Nephron progenitor cell (in vitro differentiated cells): ENCODE data around the gene CST6.

Source experiments
- DNase-seq: peaks from one replicate; pipeline ENCODE4 v3.0.0; 2021
- H3K27ac Mint-ChIP-seq: 2 replicates; pipeline ENCODE4 v1.8.0; 2021; ENCODE audit warnings: mild to moderate bottlenecking, moderate library complexity, mixed read lengths
- H3K27me3 Mint-ChIP-seq: 2 replicates; pipeline ENCODE4 v1.8.0; 2021; ENCODE audit warnings: mild to moderate bottlenecking, low read depth, mixed read lengths; ENCODE audit not compliant: poor library complexity
- H3K36me3 Mint-ChIP-seq: 2 replicates; pipeline ENCODE4 v1.8.0; 2021; ENCODE audit warnings: low read depth, mixed read lengths
- H3K4me1 Mint-ChIP-seq: 2 replicates; pipeline ENCODE4 v1.8.0; 2021; ENCODE audit warnings: mixed read lengths
- H3K4me3 Mint-ChIP-seq: 2 replicates; pipeline ENCODE4 v1.8.0; 2021; ENCODE audit warnings: mild to moderate bottlenecking, moderate library complexity, mixed read lengths
- H3K9me3 Mint-ChIP-seq: 2 replicates; pipeline ENCODE4 v1.8.0; 2021; ENCODE audit warnings: mild to moderate bottlenecking, moderate library complexity, mixed read lengths
- TF ChIP-seq, protein P1 (sequence below): fragments of 200-600 bp; sonication (generic); IDR thresholded peaks from 2 replicates; pipeline ENCODE4 v1.5.0; 2021; ENCODE audit warnings: antibody characterized with exemption

The CST6 gene

DNA sequence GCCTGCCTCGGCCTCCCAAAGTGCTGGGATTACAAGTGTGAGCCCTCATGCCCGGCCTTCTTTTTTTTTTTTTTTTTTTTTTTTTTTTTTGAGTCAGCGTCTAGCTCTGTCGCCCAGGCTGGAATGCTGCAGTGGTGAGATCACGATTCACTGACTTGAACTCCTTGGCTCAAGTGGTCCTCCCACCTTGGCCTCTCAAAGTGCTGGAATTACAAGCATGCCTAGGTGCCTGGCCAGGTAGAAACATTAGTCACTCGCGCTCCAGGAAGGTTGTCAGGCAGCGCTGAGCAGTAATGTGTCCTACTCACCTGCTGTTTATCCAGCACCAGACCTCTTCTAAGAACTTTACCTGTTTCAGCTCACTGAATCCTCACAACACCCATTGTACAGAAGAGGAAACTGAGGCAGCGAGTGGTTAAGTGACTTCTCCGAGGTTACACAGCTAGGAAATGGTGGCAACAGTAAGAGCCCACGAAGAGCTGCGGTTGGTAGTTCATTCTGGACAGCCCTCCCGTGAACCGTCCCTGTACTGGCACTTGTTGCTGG lies 496 bp upstream of the CST6 start:
- H3K36me3 Mint-ChIP-seq, result no peaks in the 10 kb centered on the region
- no peaks in the 10 kb centered on the region for H3K9me3 Mint-ChIP-seq
- H3K4me1 Mint-ChIP-seq, result peaks cover 18% of the 10 kb centered on the region
- no peak for DNase-seq
- H3K27ac Mint-ChIP-seq, result no peak overlapping the region
- peaks cover 35% of the 10 kb centered on the region for H3K27me3 Mint-ChIP-seq
- TF ChIP-seq, protein P1, sequence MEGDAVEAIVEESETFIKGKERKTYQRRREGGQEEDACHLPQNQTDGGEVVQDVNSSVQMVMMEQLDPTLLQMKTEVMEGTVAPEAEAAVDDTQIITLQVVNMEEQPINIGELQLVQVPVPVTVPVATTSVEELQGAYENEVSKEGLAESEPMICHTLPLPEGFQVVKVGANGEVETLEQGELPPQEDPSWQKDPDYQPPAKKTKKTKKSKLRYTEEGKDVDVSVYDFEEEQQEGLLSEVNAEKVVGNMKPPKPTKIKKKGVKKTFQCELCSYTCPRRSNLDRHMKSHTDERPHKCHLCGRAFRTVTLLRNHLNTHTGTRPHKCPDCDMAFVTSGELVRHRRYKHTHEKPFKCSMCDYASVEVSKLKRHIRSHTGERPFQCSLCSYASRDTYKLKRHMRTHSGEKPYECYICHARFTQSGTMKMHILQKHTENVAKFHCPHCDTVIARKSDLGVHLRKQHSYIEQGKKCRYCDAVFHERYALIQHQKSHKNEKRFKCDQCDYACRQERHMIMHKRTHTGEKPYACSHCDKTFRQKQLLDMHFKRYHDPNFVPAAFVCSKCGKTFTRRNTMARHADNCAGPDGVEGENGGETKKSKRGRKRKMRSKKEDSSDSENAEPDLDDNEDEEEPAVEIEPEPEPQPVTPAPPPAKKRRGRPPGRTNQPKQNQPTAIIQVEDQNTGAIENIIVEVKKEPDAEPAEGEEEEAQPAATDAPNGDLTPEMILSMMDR, result no peak
- no peak overlapping the region for H3K4me3 Mint-ChIP-seq

DNA sequence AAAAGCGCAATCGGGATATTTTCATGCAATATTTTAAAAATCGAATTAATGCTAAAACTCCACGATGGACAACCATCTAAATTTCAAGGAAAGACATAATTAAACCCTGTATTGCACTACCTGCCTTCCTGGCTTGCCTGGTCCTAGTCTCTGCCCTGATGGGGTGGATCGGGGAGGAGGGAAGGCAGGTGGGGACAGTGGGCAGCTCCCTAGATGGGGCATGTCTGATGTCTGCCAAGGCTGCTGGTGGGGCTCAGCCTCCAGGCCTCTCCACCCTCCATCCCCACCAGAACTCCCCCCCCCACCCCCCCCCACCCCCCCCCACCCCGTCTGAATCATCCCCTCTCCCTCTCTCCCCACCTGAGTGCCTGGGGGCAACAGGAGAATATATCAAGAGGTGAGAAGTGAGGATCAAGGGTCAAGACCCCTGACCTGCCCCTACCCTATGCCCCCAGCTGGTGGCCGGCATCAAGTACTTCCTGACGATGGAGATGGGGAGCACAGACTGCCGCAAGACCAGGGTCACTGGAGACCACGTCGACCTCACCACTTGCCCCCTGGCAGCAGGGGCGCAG lies 650 bp downstream of the CST6 start:
- H3K27ac Mint-ChIP-seq, result no peak overlapping the region
- H3K9me3 Mint-ChIP-seq, result no peaks in the 10 kb centered on the region
- H3K36me3 Mint-ChIP-seq, result no peaks in the 10 kb centered on the region
- H3K4me1 Mint-ChIP-seq, result peaks cover 18% of the 10 kb centered on the region
- TF ChIP-seq, protein P1, result no peak
- H3K4me3 Mint-ChIP-seq, result no peak overlapping the region
- H3K27me3 Mint-ChIP-seq, result peaks cover 35% of the 10 kb centered on the region
- no peak for DNase-seq

DNA sequence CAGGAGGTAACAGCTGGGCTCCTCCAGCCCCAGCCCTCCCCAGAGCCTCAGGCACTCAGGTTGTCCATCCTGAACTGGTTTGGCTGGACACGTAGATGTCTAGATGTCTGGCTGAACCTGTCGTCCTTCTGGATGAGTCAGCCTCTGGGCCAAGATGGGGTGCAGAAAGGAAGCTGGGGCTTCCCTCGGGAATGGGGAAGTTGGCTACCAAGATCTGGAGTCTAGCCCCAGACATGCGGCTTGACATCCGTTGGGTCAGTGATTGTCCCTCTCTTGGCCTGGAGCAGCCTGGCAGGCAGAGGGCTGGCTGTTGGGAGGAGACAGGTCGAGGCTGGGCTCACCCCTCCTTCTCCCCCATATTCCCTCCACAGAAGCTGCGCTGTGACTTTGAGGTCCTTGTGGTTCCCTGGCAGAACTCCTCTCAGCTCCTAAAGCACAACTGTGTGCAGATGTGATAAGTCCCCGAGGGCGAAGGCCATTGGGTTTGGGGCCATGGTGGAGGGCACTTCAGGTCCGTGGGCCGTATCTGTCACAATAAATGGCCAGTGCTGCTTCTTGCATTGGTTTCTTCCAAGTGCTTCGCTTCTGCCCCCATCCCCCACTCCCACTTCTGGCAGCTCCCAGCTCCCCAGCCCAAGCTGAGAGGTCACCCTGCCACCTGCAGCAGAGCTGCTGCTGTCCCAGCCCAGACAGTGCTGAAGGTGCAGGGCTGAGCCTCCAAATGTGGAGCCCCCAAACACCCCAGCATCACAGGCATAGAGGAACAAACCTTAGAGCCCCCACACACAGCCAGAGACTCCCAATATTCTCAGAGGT lies 1.3 kb downstream of the CST6 start:
- Mint-ChIP-seq H3K4me1 (peaks cover 14% of the 10 kb centered on the region), H3K27me3 (peaks cover 37% of the 10 kb centered on the region), H3K36me3 (no peaks in the 10 kb centered on the region), H3K4me3 (no peak overlapping the region), H3K27ac (no peak overlapping the region), H3K9me3 (no peaks in the 10 kb centered on the region)
- TF ChIP-seq, protein P1, result no peak
- no peak for DNase-seq

DNA sequence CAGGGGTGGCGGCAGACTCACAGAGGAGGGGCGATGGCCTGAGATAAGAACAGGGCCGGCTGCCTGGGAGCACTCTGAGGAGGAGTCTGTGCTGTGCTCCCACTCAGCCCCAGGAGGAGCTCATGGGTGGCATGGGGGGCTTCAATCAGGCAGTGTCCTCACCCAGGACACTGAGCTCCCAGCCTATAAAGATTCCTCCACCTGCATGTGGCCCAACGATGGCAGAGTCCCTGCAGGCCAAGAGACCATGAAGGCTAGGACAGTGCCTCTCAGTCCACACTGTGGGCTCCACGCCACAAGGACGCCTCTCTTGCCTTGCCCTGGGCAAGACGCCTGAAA lies 1.9 kb downstream of the CST6 start:
- peaks cover 9% of the 10 kb centered on the region for H3K4me1 Mint-ChIP-seq
- no peak overlapping the region for H3K27ac Mint-ChIP-seq
- TF ChIP-seq, protein P1, result no peak
- no peaks in the 10 kb centered on the region for H3K9me3 Mint-ChIP-seq
- DNase-seq, result no peak
- no peaks in the 10 kb centered on the region for H3K36me3 Mint-ChIP-seq
- no peak overlapping the region for H3K4me3 Mint-ChIP-seq
- H3K27me3 Mint-ChIP-seq, result peaks cover 37% of the 10 kb centered on the region

DNA sequence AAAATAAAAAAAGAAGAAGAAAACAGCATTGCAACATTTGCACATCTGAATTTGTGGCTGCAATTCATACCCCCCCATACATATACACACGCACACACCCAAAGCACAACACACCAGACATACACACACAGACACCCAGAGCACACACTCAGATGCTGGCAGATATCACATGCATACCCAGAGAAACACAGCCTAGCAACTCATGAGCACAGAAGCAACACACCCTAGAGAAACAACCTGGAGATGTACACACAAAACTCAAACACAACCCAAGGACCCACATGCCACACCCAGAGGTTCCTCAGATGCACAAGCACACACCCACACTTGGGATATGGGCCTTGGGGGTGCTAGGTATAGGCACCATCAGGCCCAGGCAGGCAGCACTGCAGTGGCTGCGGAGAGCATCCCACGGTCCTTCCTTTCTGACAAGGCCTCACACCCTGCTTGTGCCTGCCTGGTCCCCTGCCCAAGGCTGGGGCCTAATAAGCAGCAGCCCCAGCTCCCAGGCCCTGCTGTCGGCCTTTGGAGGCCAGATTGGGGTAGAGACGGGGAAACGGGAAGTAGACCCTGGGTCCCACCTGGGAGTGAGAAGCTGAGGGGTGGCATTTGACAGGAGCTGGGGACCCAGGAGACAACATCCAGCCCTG lies 3.1 kb downstream of the CST6 start:
- H3K9me3 Mint-ChIP-seq, result no peaks in the 10 kb centered on the region

More for the DNA sequence above, 3.1 kb downstream of the CST6 start:
- Mint-ChIP-seq H3K4me1 (peaks cover 5% of the 10 kb centered on the region), H3K36me3 (no peaks in the 10 kb centered on the region), H3K27me3 (peaks cover 35% of the 10 kb centered on the region), H3K27ac (no peak overlapping the region), H3K4me3 (no peak overlapping the region)
- no peak for DNase-seq
- TF ChIP-seq, protein P1, result no peak
